HG03558 (cell line): Measurements from ENCODE around the gene GHRHR.

Experiments
- ATAC-seq: cut with Tn5 transposase; IDR thresholded peaks from one replicate; pipeline ENCODE4 v1.9.1; 2021; ENCODE audit warnings: moderate number of reproducible peaks; ENCODE audit not compliant: unreplicated experiment; ENCODE audit errors: extremely low read depth

The GHRHR gene

GRCh38 chr7:30965372-30965771 lies 1.6 kb downstream of the GHRHR start:
- ATAC-seq, result no peak

- no peak for ATAC-seq
These were observed 2.1 kb downstream of the GHRHR start for GRCh38 chr7:30965883-30966282.

GRCh38 chr7:30968294-30968693 lies 4.5 kb downstream of the GHRHR start:
- no peak for ATAC-seq

GRCh38 chr7:30968747-30969603 lies 5.2 kb downstream of the GHRHR start:
- no peak for ATAC-seq

GRCh38 chr7:30969604-30969970 lies 5.8 kb downstream of the GHRHR start:
- no peak for ATAC-seq

- ATAC-seq, result no peak
These were observed 6.3 kb downstream of the GHRHR start for GRCh38 chr7:30970074-30970473.

- ATAC-seq, result no peak
These were observed 6.9 kb downstream of the GHRHR start for GRCh38 chr7:30970594-30971094.

- ATAC-seq, result no peak
These were observed 7.7 kb downstream of the GHRHR start for GRCh38 chr7:30971440-30971839.

GRCh38 chr7:30971840-30972563 lies 8.2 kb downstream of the GHRHR start:
- ATAC-seq, result no peak

- ATAC-seq, result no peak
These were observed 9.5 kb downstream of the GHRHR start for GRCh38 chr7:30973292-30973691.

GRCh38 chr7:30973791-30974604 lies 10.2 kb downstream of the GHRHR start:
- ATAC-seq, result no peak

GRCh38 chr7:30974605-30975255 lies 11.0 kb downstream of the GHRHR start:
- peak; percentile 97 for ATAC-seq

GRCh38 chr7:30975256-30975899 lies 11.6 kb downstream of the GHRHR start:
- no peak for ATAC-seq

- ATAC-seq, result no peak
These were observed 12.6 kb downstream of the GHRHR start for GRCh38 chr7:30976381-30976780.

- ATAC-seq, result no peak
These were observed 13.5 kb downstream of the GHRHR start for GRCh38 chr7:30977222-30977621.

- no peak for ATAC-seq
These were observed 14.3 kb downstream of the GHRHR start for GRCh38 chr7:30977896-30978564.

GRCh38 chr7:30979027-30979426 lies 15.3 kb downstream of the GHRHR start:
- no peak for ATAC-seq

- no peak for ATAC-seq
These were observed 16.4 kb downstream of the GHRHR start for GRCh38 chr7:30980194-30980593.

- no peak for ATAC-seq
These were observed 17.0 kb downstream of the GHRHR start for GRCh38 chr7:30980751-30981150.
